SK-N-SH treated with all-trans-retinoic acid at 6 μM for 48 hours (cell line): ENCODE results near the gene PIAS1.

Experiments
- ATAC-seq: fragments of 200-7000 bp; cut with Tn5 transposase; 3 replicates; pipeline ENCODE4 v1.9.1; 2020; ENCODE audit warnings: mild to moderate bottlenecking, moderate library complexity
- ARNTL ChIP-seq: fragments of 450-650 bp; formaldehyde crosslinking; IDR thresholded peaks from 2 replicates; pipeline ENCODE4 v1.5.0; 2020; ENCODE audit warnings: low read depth, mild to moderate bottlenecking, moderate library complexity, borderline replicate concordance
- BACH2 ChIP-seq: fragments of 250-450 bp; sonication (Bioruptor Pico); IDR thresholded peaks from 2 replicates; pipeline ENCODE4 v1.9.0; 2021; ENCODE audit warnings: mild to moderate bottlenecking, borderline replicate concordance
- CREB5 ChIP-seq: fragments of 250-450 bp; sonication (Bioruptor Pico); IDR thresholded peaks from 2 replicates; pipeline ENCODE4 v1.5.1; 2020; ENCODE audit warnings: low read depth, mild to moderate bottlenecking, moderate library complexity
- CSDC2 ChIP-seq: fragments of 250-450 bp; sonication (Bioruptor Pico); IDR thresholded peaks from 2 replicates; pipeline ENCODE4 v1.5.0; 2020; ENCODE audit warnings: mild to moderate bottlenecking, moderate library complexity
- ESRRG ChIP-seq: fragments of 250-450 bp; sonication (Bioruptor Pico); IDR thresholded peaks from 2 replicates; pipeline ENCODE4 v1.6.1; 2021; ENCODE audit warnings: mild to moderate bottlenecking
- GLIS3 ChIP-seq: fragments of 250-450 bp; sonication (Bioruptor Pico); IDR thresholded peaks from 2 replicates; pipeline ENCODE4 v1.5.0; 2020; ENCODE audit warnings: mild to moderate bottlenecking, moderate library complexity
- ISL1 ChIP-seq: fragments of 250-450 bp; sonication (Bioruptor Pico); IDR thresholded peaks from 2 replicates; pipeline ENCODE4 v2.1.2; 2022; ENCODE audit warnings: mild to moderate bottlenecking, moderate library complexity
- OSR1 ChIP-seq: fragments of 250-450 bp; sonication (Bioruptor Pico); IDR thresholded peaks from 2 replicates; pipeline ENCODE4 v1.8.0; 2022; ENCODE audit warnings: moderate library complexity, mild to moderate bottlenecking, inconsistent platforms
- PATZ1 ChIP-seq: fragments of 250-450 bp; sonication (Bioruptor Pico); IDR thresholded peaks from 2 replicates; pipeline ENCODE4 v1.8.0; 2020; ENCODE audit warnings: mild to moderate bottlenecking, moderate library complexity, borderline replicate concordance
- POU6F1 ChIP-seq: fragments of 250-450 bp; sonication (Bioruptor Pico); IDR thresholded peaks from 2 replicates; pipeline ENCODE4 v1.8.0; 2021; ENCODE audit warnings: low read depth, mild to moderate bottlenecking, moderate library complexity, borderline replicate concordance
- RARB ChIP-seq: fragments of 250-450 bp; sonication (Bioruptor Pico); IDR thresholded peaks from 2 replicates; pipeline ENCODE4 v1.8.0; 2021; ENCODE audit warnings: mild to moderate bottlenecking, moderate library complexity
- SNAI2 ChIP-seq: fragments of 250-450 bp; sonication (Bioruptor Pico); IDR thresholded peaks from 2 replicates; pipeline ENCODE4 v1.5.0; 2020; ENCODE audit warnings: mild to moderate bottlenecking, moderate library complexity
- TCF4 ChIP-seq: fragments of 250-450 bp; sonication (Bioruptor Pico); IDR thresholded peaks from 2 replicates; pipeline ENCODE4 v1.8.0; 2021; ENCODE audit warnings: mild to moderate bottlenecking, moderate library complexity, borderline replicate concordance
- TOX ChIP-seq: fragments of 250-450 bp; sonication (Bioruptor Pico); IDR thresholded peaks from 2 replicates; pipeline ENCODE4 v1.8.0; 2021; ENCODE audit warnings: mild to moderate bottlenecking, moderate library complexity, borderline replicate concordance
- TSHZ2 ChIP-seq: fragments of 250-450 bp; sonication (Bioruptor Pico); IDR thresholded peaks from 2 replicates; pipeline ENCODE4 v1.5.0; 2020; ENCODE audit warnings: mild to moderate bottlenecking, moderate library complexity
- ZC3H10 ChIP-seq: fragments of 250-450 bp; sonication (Bioruptor Pico); IDR thresholded peaks from 2 replicates; pipeline ENCODE4 v1.5.1; 2021; ENCODE audit warnings: mild to moderate bottlenecking, moderate library complexity
- ZFP3 ChIP-seq: fragments of 250-450 bp; sonication (Bioruptor Pico); IDR thresholded peaks from 2 replicates; pipeline ENCODE4 v1.5.0; 2020; ENCODE audit warnings: mild to moderate bottlenecking, moderate library complexity
- ZFP30 ChIP-seq: fragments of 450-650 bp; formaldehyde crosslinking; IDR thresholded peaks from 2 replicates; pipeline ENCODE4 v1.5.0; 2022; ENCODE audit warnings: mild to moderate bottlenecking, moderate library complexity
- ZNF565 ChIP-seq: fragments of 450-650 bp; formaldehyde crosslinking; conservative IDR thresholded peaks from 2 replicates; pipeline ENCODE4 v1.5.0; 2020; ENCODE audit warnings: low read depth, mild to moderate bottlenecking, moderate library complexity
- ZNF70 ChIP-seq: fragments of 450-650 bp; formaldehyde crosslinking; IDR thresholded peaks from 2 replicates; pipeline ENCODE4 v1.5.0; 2020; ENCODE audit warnings: mild to moderate bottlenecking, moderate library complexity
- ZNF8 ChIP-seq: fragments of 450-650 bp; formaldehyde crosslinking; IDR thresholded peaks from 2 replicates; pipeline ENCODE4 v1.5.0; 2020; ENCODE audit warnings: mild to moderate bottlenecking, moderate library complexity

PIAS1 gene

GRCh38 chr15:68154923-68155559 lies 100.9 kb downstream of the PIAS1 start:
- TF ChIP-seq RARB (CRISPR knock-in tag): no peak
- no peak for TF ChIP-seq SNAI2 (CRISPR knock-in tag)
- TF ChIP-seq TCF4 (CRISPR knock-in tag): no peak
- TF ChIP-seq ZNF8 (CRISPR knock-in tag): no peak
- no peak for TF ChIP-seq PATZ1 (CRISPR knock-in tag)
- no peak for TF ChIP-seq GLIS3
- TF ChIP-seq ZC3H10 (CRISPR knock-in tag): no peak
- TF ChIP-seq CREB5: no peak
- TF ChIP-seq ZNF565 (CRISPR knock-in tag): no peak
- peak; percentile 79 for ATAC-seq

GRCh38 chr15:68157074-68157473 lies 103.0 kb downstream of the PIAS1 start:
- no peak for ATAC-seq
- no peak for TF ChIP-seq SNAI2 (CRISPR knock-in tag)
- TF ChIP-seq ARNTL (CRISPR knock-in tag): no peak
- no peak for TF ChIP-seq TCF4 (CRISPR knock-in tag)
- no peak for TF ChIP-seq CREB5
- no peak for TF ChIP-seq ZNF70 (CRISPR knock-in tag)

- TF ChIP-seq CREB5 (peak; percentile 51; the same call in 1 of the 2 replicates), CSDC2 (CRISPR knock-in tag) (no peak), ISL1 (peak; percentile 93)
- peak; percentile 45; the same call in 1 of the 3 replicates for ATAC-seq
Measured at GRCh38 chr15:68158046-68158628, 104.0 kb downstream of the PIAS1 start.

- ATAC-seq: no peak
- TF ChIP-seq TOX: no peak
- no peak for TF ChIP-seq ZC3H10 (CRISPR knock-in tag)
- no peak for TF ChIP-seq TCF4 (CRISPR knock-in tag)
- TF ChIP-seq CREB5: no peak
- TF ChIP-seq ZNF70 (CRISPR knock-in tag): no peak
- TF ChIP-seq ZFP3 (CRISPR knock-in tag): no peak
- TF ChIP-seq SNAI2 (CRISPR knock-in tag): no peak
- no peak for TF ChIP-seq GLIS3
- no peak for TF ChIP-seq RARB (CRISPR knock-in tag)
- TF ChIP-seq TSHZ2 (CRISPR knock-in tag): no peak
- TF ChIP-seq ZFP30 (CRISPR knock-in tag): no peak
- TF ChIP-seq POU6F1 (CRISPR knock-in tag): no peak
- no peak for TF ChIP-seq ARNTL (CRISPR knock-in tag)
- no peak for TF ChIP-seq CSDC2 (CRISPR knock-in tag)
- TF ChIP-seq OSR1 (CRISPR knock-in tag): no peak
- no peak for TF ChIP-seq PATZ1 (CRISPR knock-in tag)
- no peak for TF ChIP-seq ESRRG (CRISPR knock-in tag)
- TF ChIP-seq BACH2 (CRISPR knock-in tag): no peak
Measured at GRCh38 chr15:68163191-68163590, 109.1 kb downstream of the PIAS1 start.
